GM18868 (cell line): Measurements from ENCODE around the gene BCAS2.
A peak's percentile ranks its signal among the peaks of the same experiment; 100 is the strongest.

Experiments
- ATAC-seq: cut with Tn5 transposase; IDR thresholded peaks from one replicate; pipeline ENCODE4 v1.9.1; 2021; ENCODE audit warnings: mild to moderate bottlenecking, moderate library complexity; ENCODE audit not compliant: unreplicated experiment

BCAS2 gene

DNA sequence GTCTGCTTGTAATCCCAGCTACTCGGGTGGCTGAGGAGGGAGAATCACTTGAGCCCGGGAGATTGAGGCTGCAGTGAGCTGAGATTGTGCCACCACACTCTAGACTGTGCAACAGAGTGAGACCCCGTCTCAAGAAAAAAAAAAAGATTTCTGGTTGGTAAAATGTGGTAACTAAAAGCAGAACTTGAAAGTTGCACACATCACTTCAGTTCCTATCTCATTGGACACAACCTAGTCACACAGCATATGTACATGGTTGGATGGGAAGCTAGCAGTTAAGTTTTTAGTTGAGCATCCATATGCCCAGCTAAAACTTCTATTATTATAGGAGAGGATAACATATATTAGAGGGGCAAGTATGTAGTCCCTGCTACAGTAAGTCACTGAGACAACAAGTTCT, 22.1 kb downstream of the BCAS2 start:
- ATAC-seq = peak; percentile 84

DNA sequence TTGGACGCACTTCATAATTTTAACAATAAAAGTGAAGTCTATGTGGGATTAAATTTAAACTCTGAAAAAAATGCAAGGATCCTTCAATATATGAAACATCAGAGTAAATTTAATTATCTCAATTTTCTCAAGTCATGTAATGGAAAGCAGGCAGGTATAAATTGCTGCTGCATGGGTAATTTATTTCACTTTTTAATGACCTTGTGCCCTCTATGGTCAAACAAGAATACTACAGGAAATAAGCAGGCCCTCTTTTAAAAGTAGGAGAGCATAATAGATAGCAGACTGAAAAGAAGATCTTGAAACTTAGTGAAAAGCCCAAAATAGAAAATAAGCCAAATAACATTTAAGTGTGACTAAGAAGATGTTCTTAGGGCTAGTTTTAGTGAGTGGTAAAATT, 22.9 kb downstream of the BCAS2 start:
- ATAC-seq = no peak

DNA sequence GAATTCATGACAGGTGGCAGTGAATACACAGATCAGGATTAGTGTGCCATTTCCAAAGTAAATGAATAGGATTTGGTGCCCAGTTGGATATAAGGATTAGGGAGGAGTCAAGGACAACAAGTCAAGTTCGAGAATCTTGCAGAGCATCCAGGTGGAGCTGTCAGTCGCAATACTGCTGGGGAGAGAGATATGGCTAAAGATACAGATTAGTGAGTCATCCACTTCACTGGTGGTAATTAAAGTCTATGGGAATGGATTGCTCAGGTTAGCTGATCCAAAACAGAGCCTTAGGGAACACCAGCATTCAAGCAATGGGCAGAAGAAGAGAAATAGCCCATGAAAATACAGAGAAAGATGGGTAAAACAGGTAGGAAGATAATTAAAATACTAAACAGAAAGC, 26.8 kb downstream of the BCAS2 start:
- ATAC-seq = no peak

DNA sequence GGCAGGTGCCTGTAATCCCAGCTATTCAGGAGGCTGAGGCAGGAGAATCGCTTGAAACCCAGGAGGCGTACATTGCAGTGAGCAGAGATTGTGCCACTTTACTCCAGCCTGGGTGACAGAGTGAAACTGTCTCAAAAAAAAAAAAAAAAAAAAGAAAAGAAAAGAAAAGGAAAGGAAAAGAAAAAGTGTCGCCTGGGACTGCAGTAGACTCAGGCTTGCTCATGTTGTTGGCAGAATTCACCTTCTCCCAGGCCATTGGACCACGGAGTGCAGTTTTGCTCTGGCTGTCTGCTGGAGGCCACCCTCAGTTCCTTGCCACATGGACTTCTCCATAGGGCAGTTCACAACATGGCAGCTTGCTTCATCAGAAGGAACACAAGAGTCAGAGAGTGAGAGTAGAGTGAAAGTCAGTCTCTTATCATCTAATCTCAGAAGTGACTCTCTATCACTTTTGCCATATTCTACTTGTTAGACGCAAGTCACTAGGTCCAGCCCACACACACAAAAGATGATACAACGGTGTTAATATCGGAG, 29.2 kb downstream of the BCAS2 start:
- ATAC-seq = no peak

DNA sequence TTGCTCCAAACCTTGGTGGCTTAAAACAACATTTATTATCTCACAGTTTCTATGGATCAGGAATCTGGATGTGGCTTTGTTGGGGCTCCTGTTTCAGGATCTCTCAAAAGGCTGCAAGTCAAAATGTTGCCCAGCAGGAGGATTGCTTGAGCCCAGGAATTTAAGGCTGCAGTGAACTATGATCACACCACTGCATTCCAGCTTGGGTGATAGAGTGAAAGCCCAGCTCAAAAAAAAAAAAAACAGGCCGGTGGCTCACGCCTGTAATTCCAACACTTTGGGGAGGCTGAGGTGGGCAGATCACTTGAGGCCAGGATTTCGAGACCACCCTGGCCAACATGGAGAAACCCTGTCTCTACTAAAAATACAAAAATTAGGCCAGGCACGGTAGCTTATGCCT, 30.0 kb downstream of the BCAS2 start:
- ATAC-seq = no peak

DNA sequence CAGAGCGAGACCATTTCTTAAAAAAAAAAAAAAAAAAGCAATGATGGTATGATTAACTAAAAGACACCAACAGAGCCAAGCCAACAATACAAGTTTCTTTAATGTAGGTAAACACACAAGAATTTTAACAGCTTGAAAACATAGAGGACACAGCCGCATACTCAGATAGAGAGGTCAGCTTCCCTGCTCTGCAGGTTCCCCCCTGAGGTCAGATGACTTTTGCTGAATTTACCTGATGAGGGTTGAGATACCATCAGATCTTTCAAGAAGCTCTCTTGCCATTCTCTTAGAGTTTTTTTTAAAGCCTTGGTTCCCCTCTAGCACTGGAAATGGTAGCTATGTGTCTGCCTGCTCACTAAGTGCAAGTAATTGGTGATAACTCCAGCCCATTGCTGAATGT, 31.1 kb downstream of the BCAS2 start:
- no peak for ATAC-seq

DNA sequence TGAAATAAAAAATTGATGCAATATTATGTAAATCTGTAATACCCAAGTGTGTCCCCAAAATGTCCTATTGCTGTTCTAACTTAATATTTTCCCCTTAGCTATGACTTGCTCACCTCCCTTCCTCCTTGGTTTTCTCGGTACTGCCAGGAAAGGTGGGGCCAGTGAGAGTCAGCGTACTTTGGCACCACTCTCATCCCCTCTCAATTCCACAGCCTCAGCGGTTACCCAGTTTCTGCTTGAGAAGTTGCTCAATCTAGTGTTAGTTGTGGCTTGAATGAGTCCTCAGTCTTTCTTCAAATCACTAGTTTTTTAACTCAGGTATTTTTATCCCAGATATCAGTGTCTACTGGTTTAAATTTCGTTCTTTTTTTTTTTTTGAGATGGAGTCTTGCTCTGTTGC, 32.3 kb downstream of the BCAS2 start:
- ATAC-seq = no peak

DNA sequence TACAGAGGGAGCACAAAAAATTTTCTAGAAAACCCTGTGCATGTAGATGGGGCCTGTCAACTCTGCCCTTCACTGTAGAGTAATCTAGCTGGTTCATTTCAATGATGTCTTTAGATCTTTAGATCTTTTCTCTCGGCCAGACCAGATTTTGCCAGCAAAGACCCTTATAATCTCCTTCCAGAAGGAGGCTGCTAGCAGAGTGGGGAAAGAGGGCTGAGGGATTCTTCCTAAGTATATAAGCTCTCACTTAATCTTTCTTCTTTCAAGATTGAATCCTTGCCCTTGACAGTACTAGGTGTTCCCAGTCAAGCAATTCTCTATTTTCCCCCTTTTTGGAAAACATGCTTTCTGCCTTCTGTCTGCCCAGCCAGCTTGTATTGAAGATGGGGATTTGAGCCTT, 34.3 kb downstream of the BCAS2 start:
- no peak for ATAC-seq

DNA sequence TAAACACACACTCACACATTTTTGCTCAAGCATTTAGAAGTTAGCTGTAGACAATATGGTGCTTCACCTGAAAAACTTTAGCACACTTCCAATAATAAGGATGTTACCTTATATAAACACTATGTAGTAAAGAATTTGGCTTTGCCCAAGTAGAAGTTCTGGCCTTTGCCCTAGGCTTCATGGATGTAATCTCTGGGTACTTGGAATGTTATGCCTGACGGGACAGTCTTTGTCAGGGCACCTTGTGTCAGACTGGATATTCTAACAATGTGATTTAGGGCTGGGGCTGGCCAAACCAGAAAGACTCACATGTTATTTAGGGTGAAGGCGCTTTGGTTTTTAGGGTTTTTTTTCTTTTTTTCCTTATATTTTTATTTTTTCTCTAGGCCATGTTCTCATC, 35.6 kb downstream of the BCAS2 start:
- no peak for ATAC-seq

DNA sequence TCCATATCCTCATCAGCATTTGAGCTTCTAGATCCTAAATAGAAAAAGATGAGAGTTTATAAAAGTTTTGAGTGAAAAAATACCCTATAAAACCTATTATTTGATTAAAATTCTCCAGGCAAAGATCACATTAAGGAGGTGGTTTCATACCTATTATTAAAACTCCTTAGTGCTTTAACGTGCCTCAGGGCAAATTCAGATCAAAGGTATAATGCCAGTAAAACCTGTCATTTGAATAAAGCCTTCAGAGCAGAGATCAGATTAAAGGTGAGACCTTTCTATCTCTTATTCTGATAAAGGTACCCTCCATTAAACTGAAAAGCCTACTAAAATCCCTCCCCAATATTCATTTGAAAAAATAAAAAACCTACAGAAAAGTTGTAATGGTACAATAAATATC, 36.1 kb downstream of the BCAS2 start:
- ATAC-seq = no peak

DNA sequence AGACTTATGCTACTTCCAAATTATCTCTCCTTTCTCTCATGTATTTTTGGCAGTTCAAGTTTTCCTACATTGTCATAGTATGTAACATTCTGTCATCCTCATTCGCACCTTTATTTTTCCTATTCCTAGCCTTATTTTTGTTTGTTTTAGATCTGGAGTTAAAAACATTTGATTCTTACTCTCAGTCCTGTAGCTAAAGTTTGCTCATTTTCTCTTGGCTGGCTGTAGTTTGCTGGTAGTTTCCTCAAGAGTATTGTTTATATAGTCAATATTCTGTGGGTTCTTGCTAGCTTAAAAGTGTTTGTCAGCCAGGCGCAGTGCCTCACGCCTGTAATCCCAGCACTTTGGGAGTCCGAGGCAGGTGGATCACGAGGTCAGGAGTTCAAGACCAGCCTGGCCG, 40.6 kb downstream of the BCAS2 start:
- no peak for ATAC-seq

DNA sequence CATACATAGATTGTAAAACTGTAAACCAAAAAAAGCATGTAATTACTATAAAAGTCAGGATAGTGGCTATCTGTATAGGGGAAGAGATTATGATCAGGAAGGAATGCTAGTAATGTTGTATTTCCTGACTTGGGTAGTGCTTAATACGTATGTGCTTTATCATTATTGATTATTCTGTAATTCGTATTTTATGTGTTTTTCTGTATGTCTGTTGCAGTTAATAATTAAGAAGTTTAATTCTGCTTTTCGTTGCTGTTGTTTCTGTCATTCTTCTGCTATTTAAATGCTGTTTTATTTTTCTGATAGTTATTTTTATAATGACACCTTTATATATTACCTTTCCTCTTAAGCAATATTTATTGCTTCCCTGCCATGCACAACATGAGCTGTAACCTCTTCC, 41.1 kb downstream of the BCAS2 start:
- ATAC-seq = no peak

DNA sequence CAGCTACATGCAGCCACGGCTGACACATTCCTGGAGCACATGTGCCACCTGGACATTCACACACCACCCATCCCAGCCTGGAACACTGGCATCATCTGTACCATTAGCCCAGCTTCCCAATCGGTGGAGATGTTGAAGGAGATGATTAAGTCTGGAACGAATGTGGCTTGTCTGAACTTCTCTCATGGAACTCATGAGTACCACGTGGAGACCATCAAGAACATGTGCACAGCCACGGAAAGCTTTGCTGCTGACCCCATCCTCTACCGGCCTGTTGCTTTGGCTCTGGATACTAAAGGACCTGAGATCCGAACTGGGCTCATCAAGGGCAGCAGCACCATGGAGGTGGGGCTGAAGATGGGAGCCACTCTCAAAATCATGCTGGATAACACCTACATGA, 45.4 kb downstream of the BCAS2 start:
- ATAC-seq = no peak

DNA sequence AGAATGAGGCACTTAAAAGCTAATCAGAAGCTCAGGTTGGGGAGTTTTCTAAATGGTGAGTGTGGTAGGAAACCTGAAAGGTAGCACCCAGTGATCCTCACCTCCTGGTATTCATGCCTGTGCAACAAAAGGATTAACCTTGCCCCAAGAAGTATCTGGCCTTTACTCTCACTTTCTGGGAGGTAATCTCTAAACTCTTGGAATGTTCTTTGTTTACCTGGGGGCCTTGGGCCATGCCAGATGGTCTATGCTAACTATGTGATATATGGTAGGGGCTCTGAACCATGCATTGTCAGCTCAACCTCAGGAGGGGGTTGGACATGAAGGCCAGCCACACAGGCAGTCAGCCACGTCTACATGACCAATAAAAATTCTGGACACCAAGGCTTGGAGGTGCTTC, 46.0 kb downstream of the BCAS2 start:
- ATAC-seq = no peak

DNA sequence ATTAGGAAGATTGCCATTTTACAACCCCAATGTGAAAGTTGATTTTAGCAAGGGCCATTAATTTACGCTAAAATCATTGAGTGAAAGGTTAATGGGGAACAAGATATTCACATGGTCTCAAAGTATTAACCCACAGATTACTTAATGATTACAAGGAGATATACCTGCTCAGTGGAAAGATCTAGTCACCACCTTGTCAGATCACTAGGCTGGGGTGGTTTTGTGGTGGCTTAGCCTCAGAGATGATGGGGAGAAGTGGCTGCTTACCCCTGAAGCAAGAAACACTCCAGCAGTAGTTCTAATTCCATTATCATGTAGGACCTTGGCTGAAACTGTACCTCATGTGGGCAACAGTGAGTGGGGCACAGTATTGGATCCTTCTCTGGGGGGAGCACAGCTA, 50.3 kb downstream of the BCAS2 start:
- no peak for ATAC-seq

DNA sequence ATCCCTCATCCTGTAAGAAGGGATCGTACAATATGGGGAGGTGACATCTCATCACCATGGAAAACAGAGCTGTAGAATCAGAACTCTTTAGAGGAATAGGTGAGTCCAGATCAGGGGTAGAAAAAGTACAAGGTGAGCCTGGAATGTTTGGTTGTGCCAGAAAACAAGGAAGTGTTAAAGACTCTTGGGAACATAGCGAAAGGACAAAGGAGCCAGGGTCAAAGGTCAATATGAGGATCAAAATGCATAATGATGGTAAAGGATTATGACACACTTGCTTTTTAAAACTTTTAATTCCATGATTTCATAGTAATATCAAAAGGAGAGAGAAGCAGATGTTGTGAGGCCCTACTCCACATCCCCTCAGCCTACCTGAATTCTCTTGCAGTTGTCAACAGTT, 51.2 kb downstream of the BCAS2 start:
- ATAC-seq = no peak

DNA sequence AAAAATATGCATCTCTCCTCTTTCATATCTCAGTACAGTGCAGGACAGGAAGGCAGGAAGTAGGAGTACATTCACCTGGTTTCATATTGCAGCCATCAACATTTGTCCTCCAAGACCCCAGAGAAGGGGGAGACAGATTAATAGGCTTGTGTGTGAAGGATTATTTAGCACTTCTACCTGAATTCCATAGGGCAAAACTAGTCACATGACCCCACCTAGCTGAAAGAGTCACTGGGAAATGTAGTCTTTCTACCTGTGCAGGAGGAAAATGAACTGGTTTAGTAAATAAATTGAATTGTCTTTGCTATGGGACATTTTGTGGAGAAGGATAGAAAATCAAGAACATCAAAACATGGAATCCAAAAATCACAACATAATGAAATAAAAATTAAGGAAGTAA, 56.5 kb downstream of the BCAS2 start:
- no peak for ATAC-seq

DNA sequence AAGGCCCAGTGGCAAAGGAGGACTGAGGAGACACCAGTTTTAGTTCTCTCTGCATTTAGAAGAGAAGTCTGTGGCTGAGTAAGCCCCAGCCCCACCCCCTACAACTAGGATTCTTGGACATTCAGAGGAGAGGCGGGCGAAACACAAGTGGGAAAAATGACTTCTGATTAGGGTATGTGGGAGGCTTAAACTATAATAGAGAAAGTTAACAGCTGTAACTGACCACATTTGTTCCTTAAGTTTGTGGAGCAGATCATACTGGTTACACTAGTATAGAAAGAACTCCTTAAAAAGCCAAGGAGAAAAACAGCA, 59.2 kb downstream of the BCAS2 start:
- no peak for ATAC-seq

DNA sequence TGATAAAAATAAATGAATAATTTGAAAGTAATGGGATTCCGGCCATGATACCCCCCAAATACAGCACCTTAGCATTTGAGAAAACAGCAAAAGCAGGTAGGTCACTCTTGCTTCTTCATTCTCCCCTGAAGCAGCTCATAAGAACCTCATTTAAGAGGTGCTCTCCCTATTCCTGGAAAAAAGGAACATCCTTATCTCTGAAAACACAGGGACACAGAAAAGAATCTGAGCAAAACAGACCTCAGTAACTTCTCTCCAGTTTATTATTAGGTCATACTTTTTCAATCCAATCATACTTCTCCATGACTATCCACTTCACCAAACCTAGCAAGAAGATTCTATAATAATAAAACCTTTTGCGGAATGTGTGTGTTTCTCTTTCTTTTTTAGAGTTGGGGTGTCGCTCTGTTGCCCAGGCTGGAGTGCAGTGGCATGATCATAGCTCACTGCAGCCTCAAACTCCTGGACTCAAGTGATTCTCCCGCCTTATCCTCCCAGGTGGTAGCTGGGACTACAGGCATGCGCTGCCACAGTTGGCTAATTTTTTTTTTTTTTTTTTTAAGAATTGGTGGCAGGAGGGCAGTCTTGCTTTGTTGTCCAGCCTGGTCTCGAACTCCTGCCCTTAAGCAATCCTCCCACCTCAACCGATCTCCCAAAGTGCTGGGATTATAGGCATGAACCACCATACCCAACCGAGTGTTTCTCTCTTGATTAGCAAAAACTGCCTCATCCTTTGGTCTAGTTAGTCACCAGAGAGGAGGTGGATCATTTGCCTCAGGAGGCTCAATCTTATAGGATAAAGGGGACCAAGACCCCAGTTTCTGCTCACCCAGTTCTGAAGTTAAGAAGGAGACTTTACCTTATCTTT, 59.8 kb downstream of the BCAS2 start:
- no peak for ATAC-seq
